H1 (cell line): Measurements from ENCODE around the gene SLC25A12. TPM values are rescaled to one million over a fixed set of nuclear protein-coding genes. Genes with fewer than 3 reads are reported as not detected.

ENCODE experiments used
- CTCF ChIA-PET: fragments of 300-600 bp; sonication (Branson Sonifier 250); formaldehyde crosslinking; loops from one replicate; lab custom pipeline; 2021; ENCODE audit not compliant: partially characterized antibody; lab: Charles Lee
- POLR2A ChIA-PET: fragments of 300-600 bp; sonication (Branson Sonifier 250); formaldehyde crosslinking; loops from one replicate; lab custom pipeline; 2021; ENCODE audit warnings: inconsistent platforms; ENCODE audit not compliant: partially characterized antibody; lab: Charles Lee
- DNase-seq, 2 experiments: peaks; one replicate each; pipeline versions ENCODE4 v3.0.0 to v3.0.0-alpha.2; 2010 to 2022; ENCODE audit warnings: low spot score in 2 of 2, low read depth in 1 of 2, mixed read lengths in 1 of 2
- FAIRE-seq: peaks from 2 replicates; lab custom pipeline; 2011; peaks lifted over from hg19 to GRCh38; lab: Jason Lieb, UNC
- H2AFZ ChIP-seq: 2 replicates; pipeline ENCODE4 v1.8.1; 2012; ENCODE audit warnings: low read length, inconsistent platforms
- H2AK5ac ChIP-seq: 2 replicates; pipeline ENCODE4 v1.6.1; 2013; ENCODE audit warnings: low read depth, low read length
- H2BK120ac ChIP-seq: replicated peaks from 2 replicates; pipeline ENCODE3; 2013; ENCODE audit warnings: low read depth, low read length, inconsistent platforms
- H2BK12ac ChIP-seq: 2 replicates; pipeline ENCODE4 v1.6.1; 2013; ENCODE audit warnings: low read depth, low read length
- H2BK15ac ChIP-seq: 2 replicates; pipeline ENCODE4 v1.6.1; 2013; ENCODE audit warnings: low read length
- H2BK20ac ChIP-seq: 2 replicates; pipeline ENCODE4 v1.6.1; 2013; ENCODE audit warnings: low read length
- H2BK5ac ChIP-seq: 2 replicates; pipeline ENCODE4 v1.6.1; 2013; ENCODE audit warnings: low read depth, low read length
- H3K14ac ChIP-seq: 2 replicates; pipeline ENCODE4 v1.6.1; 2013; ENCODE audit warnings: inconsistent platforms; ENCODE audit not compliant: insufficient read length
- H3K18ac ChIP-seq: 2 replicates; pipeline ENCODE4 v1.6.1; 2013; ENCODE audit warnings: low read length; ENCODE audit errors: extremely low read depth
- H3K23ac ChIP-seq: 2 replicates; pipeline ENCODE4 v1.6.1; 2013; ENCODE audit warnings: inconsistent platforms; ENCODE audit not compliant: insufficient read length
- H3K23me2 ChIP-seq: 2 replicates; pipeline ENCODE4 v1.6.1; 2013; ENCODE audit warnings: low read depth, low read length
- H3K27ac ChIP-seq: 2 replicates; pipeline ENCODE4 v1.6.1; 2011; ENCODE audit warnings: low read depth, low read length, inconsistent platforms
- H3K27me3 ChIP-seq, 4 experiments: replicated peaks in 1 of 4; 1 replicate in 1 of 4; 2 replicates in 3 of 4; pipeline versions ENCODE4 v1.6.1 to v1.8.1; 2011 to 2013; ENCODE audit warnings: low read length in 3 of 4, mild to moderate bottlenecking in 3 of 4, inconsistent platforms in 2 of 4, mixed read lengths in 2 of 4, moderate library complexity in 1 of 4; ENCODE audit not compliant: control insufficient read depth in 3 of 4, insufficient read depth in 3 of 4; ENCODE audit errors: extremely low read depth in 1 of 4
- H3K36me3 ChIP-seq, 4 experiments: 2 replicates each; pipeline versions ENCODE4 v1.6.1 to v1.8.1; 2011 to 2013; ENCODE audit warnings: mild to moderate bottlenecking in 4 of 4, low read length in 3 of 4, moderate library complexity in 2 of 4, control low read depth in 1 of 4, inconsistent platforms in 1 of 4; ENCODE audit not compliant: insufficient read depth in 4 of 4, control insufficient read depth in 2 of 4
- H3K4ac ChIP-seq: replicated peaks from 2 replicates; pipeline ENCODE3; 2013; ENCODE audit warnings: low read length, low read depth, mixed read lengths, inconsistent platforms; ENCODE audit not compliant: insufficient read length
- H3K4me1 ChIP-seq, 4 experiments: replicated peaks in 1 of 4; 1 replicate in 1 of 4; 2 replicates in 3 of 4; pipeline versions ENCODE4 v1.6.1 to v1.8.1; 2011 to 2013; ENCODE audit warnings: low read length in 3 of 4, inconsistent platforms in 2 of 4, mixed read lengths in 1 of 4; ENCODE audit not compliant: insufficient read depth in 4 of 4, control insufficient read depth in 3 of 4
- H3K4me2 ChIP-seq, 2 experiments: 2 replicates each; pipeline versions ENCODE4 v1.6.1 to v1.8.1; 2011 to 2013; ENCODE audit warnings: low read depth in 2 of 2, low read length in 2 of 2, control low read depth in 1 of 2, inconsistent platforms in 1 of 2, mild to moderate bottlenecking in 1 of 2; ENCODE audit not compliant: insufficient read depth in 1 of 2
- H3K4me3 ChIP-seq, 4 experiments: fragments of 200-600, 300-600 bp in 1 of 4; sonication (generic), shearing (Covaris generic), sonication (Bioruptor Twin) in 1 of 4; 2 replicates each; pipeline versions ENCODE4 v1.5.1 to v1.8.1; 2011 to 2016; ENCODE audit warnings: low read length in 4 of 4, low read depth in 3 of 4, control low read depth in 2 of 4, inconsistent platforms in 2 of 4, mild to moderate bottlenecking in 2 of 4, mixed read lengths in 1 of 4, moderate library complexity in 1 of 4; ENCODE audit not compliant: insufficient read depth in 2 of 4; ENCODE audit errors: extremely low read depth in 1 of 4
- H3K56ac ChIP-seq: replicated peaks from 2 replicates; pipeline ENCODE3; 2013; ENCODE audit warnings: low read depth, mild to moderate bottlenecking, mixed read lengths, low read length, inconsistent platforms; ENCODE audit not compliant: insufficient read length
- H3K79me1 ChIP-seq: 2 replicates; pipeline ENCODE4 v1.6.1; 2013; ENCODE audit warnings: low read depth, low read length, control low read depth
- H3K79me2 ChIP-seq, 2 experiments: 2 replicates each; pipeline versions ENCODE4 v1.6.1 to v1.8.1; 2012 to 2013; ENCODE audit warnings: low read length in 2 of 2, mild to moderate bottlenecking in 2 of 2, inconsistent platforms in 1 of 2; ENCODE audit not compliant: insufficient read depth in 2 of 2, control insufficient read depth in 1 of 2
- H3K9ac ChIP-seq, 4 experiments: replicated peaks in 1 of 4; 1 replicate in 1 of 4; 2 replicates in 3 of 4; pipeline versions ENCODE4 v1.6.1 to v1.8.1; 2011 to 2013; ENCODE audit warnings: low read depth in 3 of 4, low read length in 3 of 4, control low read depth in 2 of 4, mild to moderate bottlenecking in 2 of 4, moderate library complexity in 2 of 4, inconsistent platforms in 1 of 4; ENCODE audit errors: extremely low read depth in 1 of 4
- H3K9me3 ChIP-seq, 2 experiments: 2 replicates each; pipeline versions ENCODE4 v1.6.1 to v1.8.1; 2012 to 2013; ENCODE audit warnings: mild to moderate bottlenecking in 2 of 2, moderate library complexity in 2 of 2, control low read depth in 1 of 2, inconsistent platforms in 1 of 2, low read depth in 1 of 2, low read length in 1 of 2, mixed read lengths in 1 of 2; ENCODE audit not compliant: insufficient read depth in 2 of 2
- H4K20me1 ChIP-seq, 2 experiments: replicated peaks in 1 of 2; 2 replicates each; pipeline versions ENCODE3 to v1.8.1; 2011 to 2013; ENCODE audit warnings: inconsistent platforms in 2 of 2, low read length in 2 of 2, mild to moderate bottlenecking in 1 of 2; ENCODE audit not compliant: insufficient read depth in 2 of 2, control insufficient read depth in 1 of 2
- H4K5ac ChIP-seq: 2 replicates; pipeline ENCODE4 v1.6.1; 2013; ENCODE audit warnings: low read length, low read depth, mixed read lengths, inconsistent platforms; ENCODE audit not compliant: insufficient read length
- H4K8ac ChIP-seq: 2 replicates; pipeline ENCODE4 v1.8.0; 2013; ENCODE audit warnings: mild to moderate bottlenecking, moderate library complexity, low read length, inconsistent platforms; ENCODE audit not compliant: insufficient read depth; ENCODE audit errors: extremely low read depth
- H4K91ac ChIP-seq: replicated peaks from 2 replicates; pipeline ENCODE3; 2013; ENCODE audit warnings: low read length, mixed read lengths, inconsistent platforms; ENCODE audit not compliant: insufficient read length
- CBX8 ChIP-seq: fragments of 300-800, 300-1000 bp; sonication (generic); IDR thresholded peaks from 2 replicates; pipeline ENCODE4 v1.7.1; 2016; ENCODE audit warnings: low read depth, low read length, borderline replicate concordance
- FOSL1 ChIP-seq: IDR thresholded peaks from 2 replicates; pipeline ENCODE4 v1.6.1; 2011; ENCODE audit warnings: mild to moderate bottlenecking, low read depth, low read length, moderate library complexity; ENCODE audit not compliant: insufficient read depth
- KDM1A ChIP-seq: fragments of 200-600, 300-600 bp; sonication (generic); IDR thresholded peaks from 2 replicates; pipeline ENCODE4 v1.7.1; 2016; ENCODE audit warnings: mild to moderate bottlenecking, low read length, borderline replicate concordance
- KDM4A ChIP-seq: IDR thresholded peaks from one replicate; pipeline ENCODE4 v1.7.1; 2012; ENCODE audit warnings: low read depth, mild to moderate bottlenecking, moderate library complexity, low read length, inconsistent platforms; ENCODE audit not compliant: severe bottlenecking
- NRF1 ChIP-seq: IDR thresholded peaks from 2 replicates; pipeline ENCODE4 v1.6.1; 2011; ENCODE audit warnings: mild to moderate bottlenecking, low read depth, low read length, improper control_type of control experiment
- POU5F1 ChIP-seq: IDR thresholded peaks from 2 replicates; pipeline ENCODE4 v1.6.1; 2011; ENCODE audit warnings: low read depth, mild to moderate bottlenecking, low read length, moderate library complexity
- RFX5 ChIP-seq: IDR thresholded peaks from 2 replicates; pipeline ENCODE4 v1.6.1; 2011; ENCODE audit warnings: low read depth, low read length, improper control_type of control experiment, borderline replicate concordance
- RXRA ChIP-seq: IDR thresholded peaks from 2 replicates; pipeline ENCODE4 v1.6.1; 2011; ENCODE audit warnings: low read depth, mild to moderate bottlenecking, low read length, moderate library complexity; ENCODE audit not compliant: insufficient read depth
- SIN3A ChIP-seq, 2 experiments: IDR thresholded peaks in 1 of 2; conservative IDR thresholded peaks in 1 of 2; 2 replicates each; pipeline ENCODE4 v1.6.1; 2011 to 2012; ENCODE audit warnings: low read length in 2 of 2, improper control_type of control experiment in 1 of 2, low read depth in 1 of 2, mild to moderate bottlenecking in 1 of 2
- SP2 ChIP-seq: IDR thresholded peaks from 2 replicates; pipeline ENCODE4 v1.6.1; 2012; ENCODE audit warnings: mild to moderate bottlenecking, low read length, inconsistent platforms
- SP4 ChIP-seq: IDR thresholded peaks from 2 replicates; pipeline ENCODE4 v1.6.1; 2012; ENCODE audit warnings: low read length, inconsistent platforms
- TAF1 ChIP-seq: IDR thresholded peaks from 2 replicates; pipeline ENCODE4 v1.6.1; 2011; ENCODE audit warnings: mild to moderate bottlenecking, low read depth, low read length
- TAF7 ChIP-seq: optimal IDR thresholded peaks from 2 replicates; pipeline ENCODE3; 2011; ENCODE audit warnings: low read depth, mild to moderate bottlenecking, inconsistent platforms, low read length, moderate library complexity, borderline replicate concordance
- TCF12 ChIP-seq: IDR thresholded peaks from 2 replicates; pipeline ENCODE4 v1.6.1; 2011; ENCODE audit warnings: low read depth, mild to moderate bottlenecking, low read length
- YY1 ChIP-seq: IDR thresholded peaks from 2 replicates; pipeline ENCODE4 v1.6.1; 2011; ENCODE audit warnings: low read depth, mild to moderate bottlenecking, low read length
- WGBS, 2 experiments: shearing (Covaris generic) in 1 of 2; methylation state at CpG; one replicate each; pipeline versions ENCODE4 v1.1.6 to v1.1.7; 2013 to 2015; ENCODE audit warnings: low lambda C conversion rate in 2 of 2, mixed read lengths in 2 of 2, inconsistent platforms in 1 of 2, low coverage in 1 of 2, missing lambda C conversion rate in 1 of 2; ENCODE audit not compliant: insufficient replicate concordance in 2 of 2, insufficient coverage in 1 of 2, insufficient read length in 1 of 2; ENCODE audit errors: extremely low coverage in 1 of 2, missing lambda C conversion rate in 1 of 2; 5-methylcytosine and 5-hydroxymethylcytosine counted together
- polyA plus RNA-seq, 7 experiments: library from polyadenylated mRNA; depleted of rRNA in 3 of 7; stranded (reverse) in 5 of 7; unstranded in 2 of 7; fragments of >200 nt in 5 of 7; fragments of 200-250 nt in 2 of 7; gene quantifications; 1 replicate in 5 of 7; 2 replicates in 1 of 7; 4 replicates in 1 of 7; pipeline versions ENCODE4 v1.2.1 to v1.2.3, GENCODE V29; 2011 to 2013; ENCODE audit warnings: missing spikeins in 2 of 7, mixed read lengths in 2 of 7
- total RNA-seq: library from RNA; stranded (reverse); fragmentation: NEBNext Ultra II Directional; extraction: Animal tissue kit (Norgen Biotek cat#: 25700); gene quantifications from 2 replicates; pipeline ENCODE4 v1.2.1, GENCODE V29; 2021

The SLC25A12 gene
- total and polyA plus RNA-seq, 2 of the 8 experiments (the other 6 are each of a cell fraction or from before 2014, with no cell fraction given): 7.7 to 10.2 TPM

DNA sequence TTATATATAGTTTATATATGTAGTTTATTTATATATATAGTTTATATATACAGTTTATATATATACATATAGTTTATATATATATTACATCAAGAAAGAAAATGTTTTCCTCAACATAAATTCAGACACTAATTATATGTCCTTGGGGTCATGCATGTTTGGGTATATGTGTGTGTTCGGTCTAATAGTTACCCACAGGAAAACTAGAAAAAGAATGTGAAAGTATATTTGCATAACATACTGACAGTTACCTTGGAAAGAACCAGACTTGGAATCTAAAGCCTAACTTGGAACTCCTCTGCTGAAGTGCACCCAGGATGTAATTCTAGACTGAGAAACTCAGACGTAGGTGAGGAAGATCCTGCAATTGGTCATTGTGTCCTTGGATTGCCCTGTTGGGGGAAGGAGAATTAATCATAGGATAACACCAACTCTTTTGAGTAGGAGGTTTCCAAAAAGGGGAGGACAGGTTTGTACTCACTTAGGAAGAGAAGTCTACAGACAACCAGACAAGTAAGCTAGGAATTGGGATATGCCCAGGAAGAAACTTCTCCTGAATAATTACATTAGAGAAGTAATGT, 8.9 kb upstream of the SLC25A12 start:
- Histone ChIP-seq H4K5ac (no peak overlapping the region), H3K36me3 (no peaks in the 10 kb centered on the region), H4K8ac (no peak overlapping the region), H3K18ac (no peak overlapping the region), H3K56ac (no peak overlapping the region), H2BK15ac (no peak overlapping the region), H2BK20ac (no peak overlapping the region), H2BK120ac (no peak overlapping the region), H2BK5ac (no peak overlapping the region), H2AFZ (no peak overlapping the region), H3K4me3 (no peak overlapping the region), H3K4ac (no peak overlapping the region), H3K9me3 (peaks cover 0 to 11% of the 10 kb centered on the region in 2 experiments; a peak in 2 of 4 replicates), H2AK5ac (no peak overlapping the region), H3K4me1 (no peaks in the 10 kb centered on the region), H3K14ac (no peak overlapping the region), H2BK12ac (no peak overlapping the region), H3K27ac (no peak overlapping the region), H3K23me2 (no peaks in the 10 kb centered on the region), H4K20me1 (no peaks in the 10 kb centered on the region), H3K79me1 (no peaks in the 10 kb centered on the region), H3K79me2 (no peaks in the 10 kb centered on the region), H3K4me2 (no peak overlapping the region), H4K91ac (no peak overlapping the region), H3K27me3 (no peaks in the 10 kb centered on the region), H3K23ac (no peak overlapping the region), H3K9ac (no peak overlapping the region)
- TF ChIP-seq TAF7 (no peak), RFX5 (no peak), FOSL1 (no peak), RXRA (no peak), NRF1 (no peak), TAF1 (no peak), TCF12 (no peak), SIN3A (conservative IDR thresholded peaks at IDR 0.05 in 1 of 2, IDR thresholded peaks at IDR 0.05 in 1 of 2; ENCODE audit: low read depth in 1 of 2, low read length in 2 of 2) (no peak), POU5F1 (no peak), SP2 (no peak), SP4 (no peak), YY1 (no peak), CBX8 (no peak), KDM4A (no peak), KDM1A (no peak)
- DNase-seq: no peak
- ChIA-PET CTCF (interaction anchor here (0.8 kb wide), 1 partner anchor 11 kb away, joined by 3 read pairs; no protein-coding TSS in a partner anchor), POLR2A (no interaction called here)
- WGBS, 2 experiments: 84% methylated on average over 2 of the region's 2 CpGs; no CpG with 5 or more reads in 1 of the 2 experiments
- no peak for FAIRE-seq
